Measurements from ENCODE around the gene GANAB.

The GANAB gene

DNA sequence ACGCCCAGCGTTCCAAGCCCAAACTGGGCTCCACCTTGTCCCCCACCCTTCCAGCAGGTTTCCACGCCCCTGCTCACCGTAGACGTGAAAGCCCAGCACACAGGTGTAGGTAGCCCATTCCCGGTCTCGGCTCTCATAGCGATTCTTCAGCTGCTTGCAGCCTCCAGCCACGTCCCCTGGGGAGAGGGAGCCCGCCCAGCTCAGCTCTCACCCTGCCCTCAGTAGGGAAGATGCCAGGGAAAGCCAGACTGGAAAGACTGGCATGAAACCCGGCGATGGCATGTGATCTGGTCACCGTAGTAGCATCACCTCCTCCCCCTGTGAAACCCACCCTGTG, 43.4 kb downstream of the GANAB start:
- no peak for DNase-seq (ENCODE audit: insufficient read length, low spot score)
- TF ChIP-seq POLR2A (IDR thresholded peaks at IDR 0.05; ENCODE audit: low read depth, low read length), result no peak
- TF ChIP-seq POU2F2 (IDR thresholded peaks at IDR 0.05; ENCODE audit: low read depth, low read length), result no peak
- no peak for TF ChIP-seq TAF1 (IDR thresholded peaks at IDR 0.05; ENCODE audit: low read depth, low read length)
- TF ChIP-seq PAX5 (IDR thresholded peaks at IDR 0.05; ENCODE audit: insufficient read depth, low read length, severe bottlenecking), result no peak
- no peak for TF ChIP-seq POLR2AphosphoS5 (IDR thresholded peaks at IDR 0.05; ENCODE audit: low read depth, low read length)
- TF ChIP-seq SPI1 (IDR thresholded peaks at IDR 0.05; ENCODE audit: low read depth, low read length), result no peak
- no peak for FAIRE-seq

- no peak for DNase-seq (ENCODE audit: insufficient read length, low spot score)
- FAIRE-seq, result no peak
- TF ChIP-seq POU2F2 (IDR thresholded peaks at IDR 0.05; ENCODE audit: low read depth, low read length), result no peak
- TF ChIP-seq SPI1 (IDR thresholded peaks at IDR 0.05; ENCODE audit: low read depth, low read length), result no peak
- TF ChIP-seq PAX5 (IDR thresholded peaks at IDR 0.05; ENCODE audit: insufficient read depth, low read length, severe bottlenecking), result no peak
- no peak for TF ChIP-seq TAF1 (IDR thresholded peaks at IDR 0.05; ENCODE audit: low read depth, low read length)
- no peak for TF ChIP-seq POLR2AphosphoS5 (IDR thresholded peaks at IDR 0.05; ENCODE audit: low read depth, low read length)
- no peak for TF ChIP-seq POLR2A (IDR thresholded peaks at IDR 0.05; ENCODE audit: low read depth, low read length)
Measured at GRCh38 chr11:62602141-62603071, 44.0 kb downstream of the GANAB start.

DNA sequence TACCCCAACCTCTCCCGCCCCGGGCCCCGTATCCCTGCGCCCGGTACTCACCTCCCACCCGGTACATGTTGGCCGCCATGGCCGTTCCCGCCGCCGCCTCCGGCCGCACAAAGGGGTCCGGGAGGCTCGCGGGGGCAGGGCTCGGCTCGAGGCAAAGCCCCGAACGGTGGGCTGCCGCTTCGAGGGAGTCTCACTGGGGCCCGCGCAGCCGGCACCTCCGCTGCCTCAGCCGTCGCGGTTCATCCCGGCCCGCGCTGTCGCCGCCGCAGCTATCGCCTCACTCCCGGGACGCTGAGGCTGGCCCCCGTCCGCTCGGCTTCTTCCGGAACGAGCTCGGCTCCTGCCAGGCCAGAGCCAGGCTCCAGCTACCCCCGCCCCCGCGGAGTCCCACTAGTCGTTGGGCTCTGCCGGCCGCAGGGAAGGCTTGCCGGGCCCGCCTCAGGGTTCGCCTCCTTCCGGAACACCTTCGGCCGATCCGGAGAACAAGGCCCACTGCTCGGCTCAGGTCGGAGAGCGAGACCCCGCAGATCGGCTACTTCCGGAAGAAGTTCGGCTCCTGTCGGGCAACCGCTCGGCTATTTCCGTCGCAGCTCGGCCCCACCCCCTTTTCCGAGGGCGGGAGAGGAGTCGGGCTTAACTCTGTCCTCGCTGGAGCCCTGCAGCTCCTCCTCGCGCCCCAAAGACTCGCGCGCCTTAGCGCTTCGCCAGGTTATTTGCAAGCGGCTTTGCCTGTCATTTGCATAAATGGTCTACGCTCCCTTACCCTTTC, 44.9 kb downstream of the GANAB start, which contains the start of gene MTA2:
Gene MTA2, minus strand, starts transcription at position 494 of the 769 bp plus-strand sequence. Its CDS starts 415 bp downstream, at position 79.
- TF ChIP-seq SPI1 (IDR thresholded peaks at IDR 0.05; ENCODE audit: low read depth, low read length) (no peak), TAF1 (IDR thresholded peaks at IDR 0.05; ENCODE audit: low read depth, low read length) (0 out of 2 replicates have a peak, but pooled peaks have one; percentile 24), POU2F2 (IDR thresholded peaks at IDR 0.05; ENCODE audit: low read depth, low read length) (peak; percentile 98), POLR2A (IDR thresholded peaks at IDR 0.05; ENCODE audit: low read depth, low read length) (peak; percentile 50; the same call in 1 of the 2 replicates), POLR2AphosphoS5 (IDR thresholded peaks at IDR 0.05; ENCODE audit: low read depth, low read length) (peak; percentile 62)
- FAIRE-seq, result peak; percentile 98

GRCh38 chr11:62601122-62601371, 45.4 kb downstream of the GANAB start:
- TF ChIP-seq POLR2A (IDR thresholded peaks at IDR 0.05; ENCODE audit: low read depth, low read length), result no peak
- no peak; the same call in 1 of the 2 replicates for TF ChIP-seq POLR2AphosphoS5 (IDR thresholded peaks at IDR 0.05; ENCODE audit: low read depth, low read length)
- no peak for TF ChIP-seq SPI1 (IDR thresholded peaks at IDR 0.05; ENCODE audit: low read depth, low read length)
- TF ChIP-seq POU2F2 (IDR thresholded peaks at IDR 0.05; ENCODE audit: low read depth, low read length), result no peak
- no peak for TF ChIP-seq TAF1 (IDR thresholded peaks at IDR 0.05; ENCODE audit: low read depth, low read length)
- no peak for TF ChIP-seq PAX5 (IDR thresholded peaks at IDR 0.05; ENCODE audit: insufficient read depth, low read length, severe bottlenecking)
- DNase-seq (ENCODE audit: insufficient read length, low spot score) (no peak), FAIRE-seq (peak; percentile 80)

More for the DNA sequence above, 44.9 kb downstream of the GANAB start, which contains the start of gene MTA2:
- peak; percentile 98 for DNase-seq (ENCODE audit: insufficient read length, low spot score)

- no peak for TF ChIP-seq POU2F2 (IDR thresholded peaks at IDR 0.05; ENCODE audit: low read depth, low read length)
- TF ChIP-seq POLR2AphosphoS5 (IDR thresholded peaks at IDR 0.05; ENCODE audit: low read depth, low read length), result no peak
- TF ChIP-seq TAF1 (IDR thresholded peaks at IDR 0.05; ENCODE audit: low read depth, low read length), result no peak
- no peak for TF ChIP-seq PAX5 (IDR thresholded peaks at IDR 0.05; ENCODE audit: insufficient read depth, low read length, severe bottlenecking)
- peak; percentile 46; the same call in 1 of the 2 replicates for TF ChIP-seq POLR2A (IDR thresholded peaks at IDR 0.05; ENCODE audit: low read depth, low read length)
- no peak for TF ChIP-seq SPI1 (IDR thresholded peaks at IDR 0.05; ENCODE audit: low read depth, low read length)
- FAIRE-seq (no peak), DNase-seq (ENCODE audit: insufficient read length, low spot score) (no peak)
Measured at GRCh38 chr11:62600367-62601121, 45.9 kb downstream of the GANAB start.

DNA sequence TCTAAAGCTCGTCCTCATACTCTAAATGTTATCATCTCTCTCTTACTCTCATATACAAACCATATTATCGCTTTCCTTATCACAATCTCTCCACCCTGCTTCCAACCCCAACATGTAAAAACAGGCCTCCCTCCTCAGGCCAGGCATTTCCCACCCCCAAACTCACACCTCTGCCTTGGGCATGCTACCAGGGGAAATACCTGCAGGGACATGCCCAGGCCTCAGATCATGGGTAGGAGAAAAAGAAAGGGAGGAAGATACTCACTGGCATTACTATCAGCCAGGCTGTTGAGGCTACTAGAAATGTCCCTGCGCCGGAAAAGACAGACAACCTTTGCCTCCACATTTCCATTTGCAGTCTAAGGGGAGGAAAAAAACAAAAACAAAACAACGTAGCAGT, 46.5 kb downstream of the GANAB start:
- TF ChIP-seq POLR2AphosphoS5 (IDR thresholded peaks at IDR 0.05; ENCODE audit: low read depth, low read length) (no peak), TAF1 (IDR thresholded peaks at IDR 0.05; ENCODE audit: low read depth, low read length) (no peak), POLR2A (IDR thresholded peaks at IDR 0.05; ENCODE audit: low read depth, low read length) (no peak), SPI1 (IDR thresholded peaks at IDR 0.05; ENCODE audit: low read depth, low read length) (no peak), POU2F2 (IDR thresholded peaks at IDR 0.05; ENCODE audit: low read depth, low read length) (no peak), PAX5 (IDR thresholded peaks at IDR 0.05; ENCODE audit: insufficient read depth, low read length, severe bottlenecking) (no peak)
- no peak for FAIRE-seq
- no peak for DNase-seq (ENCODE audit: insufficient read length, low spot score)

DNA sequence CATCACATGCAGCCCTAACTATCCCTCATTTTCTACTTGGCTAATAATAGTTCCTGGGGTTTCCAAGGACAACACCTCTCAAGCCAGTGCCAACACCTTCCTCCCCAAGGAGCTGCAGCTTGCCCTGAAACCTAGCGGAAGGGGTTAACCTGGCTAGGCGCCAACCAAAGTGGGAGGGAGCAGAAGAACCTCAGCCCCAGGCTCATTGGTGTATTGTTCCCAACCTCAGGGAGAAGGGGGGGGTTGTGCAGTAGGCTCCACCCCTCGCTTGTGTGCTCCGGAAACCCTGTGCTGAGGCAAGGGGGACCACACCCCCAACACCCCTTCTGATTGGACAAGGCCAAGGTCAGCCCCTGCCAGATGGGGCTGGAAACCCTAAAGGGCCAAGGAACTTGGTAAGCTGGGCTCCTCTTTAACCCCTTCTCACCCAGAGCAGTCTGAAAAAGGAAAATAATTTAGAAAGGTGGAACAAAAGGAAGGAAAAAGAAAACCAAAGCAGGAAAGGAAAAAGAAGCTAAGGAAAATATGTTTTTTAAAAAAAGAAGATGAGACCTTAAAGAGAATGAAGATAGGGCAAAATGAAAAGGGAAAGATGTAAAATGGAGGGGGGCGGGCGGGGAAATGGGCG, 47.2 kb downstream of the GANAB start:
- FAIRE-seq, result peak; percentile 98

DNA sequence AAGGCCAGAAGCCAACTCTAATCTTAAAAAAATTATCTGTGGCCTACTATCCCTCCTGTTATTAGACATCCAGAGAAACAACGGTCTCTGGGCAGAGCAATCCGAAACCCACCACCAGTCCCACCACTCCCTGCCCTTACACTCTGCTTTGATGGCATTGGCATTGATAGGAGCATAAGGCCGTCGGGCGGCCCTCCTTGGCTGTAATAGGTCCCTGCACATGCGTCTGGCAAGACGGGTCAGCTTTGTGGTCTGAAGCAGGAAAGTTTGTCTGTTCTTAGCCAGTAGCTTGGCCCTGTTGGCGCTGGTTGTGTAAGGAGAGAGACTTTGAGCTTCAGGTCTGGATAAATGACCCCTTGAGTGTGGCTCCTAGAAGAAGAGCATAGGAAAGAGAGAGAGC, 51.3 kb downstream of the GANAB start:
- TF ChIP-seq PAX5 (IDR thresholded peaks at IDR 0.05; ENCODE audit: insufficient read depth, low read length, severe bottlenecking) (no peak), POU2F2 (IDR thresholded peaks at IDR 0.05; ENCODE audit: low read depth, low read length) (no peak), POLR2AphosphoS5 (IDR thresholded peaks at IDR 0.05; ENCODE audit: low read depth, low read length) (no peak), POLR2A (IDR thresholded peaks at IDR 0.05; ENCODE audit: low read depth, low read length) (no peak), SPI1 (IDR thresholded peaks at IDR 0.05; ENCODE audit: low read depth, low read length) (no peak), TAF1 (IDR thresholded peaks at IDR 0.05; ENCODE audit: low read depth, low read length) (no peak)
- FAIRE-seq (no peak), DNase-seq (ENCODE audit: insufficient read length, low spot score) (no peak)

More for the DNA sequence above, 47.2 kb downstream of the GANAB start:
- peak; percentile 28; the same call in 1 of the 2 replicates for TF ChIP-seq POLR2A (IDR thresholded peaks at IDR 0.05; ENCODE audit: low read depth, low read length)
- TF ChIP-seq POLR2AphosphoS5 (IDR thresholded peaks at IDR 0.05; ENCODE audit: low read depth, low read length), result peak; percentile 69
- TF ChIP-seq PAX5 (IDR thresholded peaks at IDR 0.05; ENCODE audit: insufficient read depth, low read length, severe bottlenecking), result no peak
- TF ChIP-seq TAF1 (IDR thresholded peaks at IDR 0.05; ENCODE audit: low read depth, low read length), result no peak
- no peak for TF ChIP-seq POU2F2 (IDR thresholded peaks at IDR 0.05; ENCODE audit: low read depth, low read length)
- DNase-seq (ENCODE audit: insufficient read length, low spot score), result peak; percentile 92

All from GM12891 (cell line).